ENCODE measurements around the gene HPCA.

Gene HPCA

GRCh38 chr1:32871364-32872191, 14.7 kb upstream of the HPCA start:
- DNase-seq (ENCODE audit: low read depth in 1 of 2, low spot score in 1 of 2): no peak

DNA sequence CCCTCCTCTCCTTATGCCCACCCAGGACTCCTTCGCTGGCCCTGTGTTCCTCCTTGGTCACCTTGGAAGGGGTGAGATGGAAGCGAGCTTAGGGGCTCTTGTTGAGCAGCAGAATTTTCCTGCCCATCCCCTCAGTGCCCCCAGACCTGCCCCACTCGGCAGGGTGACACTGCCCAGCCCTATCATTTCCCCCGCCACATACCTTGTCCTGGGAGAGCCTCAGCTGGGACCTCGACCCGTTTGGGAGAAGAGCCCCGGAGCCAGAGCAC, 14.2 kb upstream of the HPCA start:
- DNase-seq (ENCODE audit: low read depth in 1 of 2, low spot score in 1 of 2): no peak

- DNase-seq (ENCODE audit: low read depth in 1 of 2, low spot score in 1 of 2): no peak
These were observed 12.8 kb upstream of the HPCA start for GRCh38 chr1:32873484-32873883.

DNA sequence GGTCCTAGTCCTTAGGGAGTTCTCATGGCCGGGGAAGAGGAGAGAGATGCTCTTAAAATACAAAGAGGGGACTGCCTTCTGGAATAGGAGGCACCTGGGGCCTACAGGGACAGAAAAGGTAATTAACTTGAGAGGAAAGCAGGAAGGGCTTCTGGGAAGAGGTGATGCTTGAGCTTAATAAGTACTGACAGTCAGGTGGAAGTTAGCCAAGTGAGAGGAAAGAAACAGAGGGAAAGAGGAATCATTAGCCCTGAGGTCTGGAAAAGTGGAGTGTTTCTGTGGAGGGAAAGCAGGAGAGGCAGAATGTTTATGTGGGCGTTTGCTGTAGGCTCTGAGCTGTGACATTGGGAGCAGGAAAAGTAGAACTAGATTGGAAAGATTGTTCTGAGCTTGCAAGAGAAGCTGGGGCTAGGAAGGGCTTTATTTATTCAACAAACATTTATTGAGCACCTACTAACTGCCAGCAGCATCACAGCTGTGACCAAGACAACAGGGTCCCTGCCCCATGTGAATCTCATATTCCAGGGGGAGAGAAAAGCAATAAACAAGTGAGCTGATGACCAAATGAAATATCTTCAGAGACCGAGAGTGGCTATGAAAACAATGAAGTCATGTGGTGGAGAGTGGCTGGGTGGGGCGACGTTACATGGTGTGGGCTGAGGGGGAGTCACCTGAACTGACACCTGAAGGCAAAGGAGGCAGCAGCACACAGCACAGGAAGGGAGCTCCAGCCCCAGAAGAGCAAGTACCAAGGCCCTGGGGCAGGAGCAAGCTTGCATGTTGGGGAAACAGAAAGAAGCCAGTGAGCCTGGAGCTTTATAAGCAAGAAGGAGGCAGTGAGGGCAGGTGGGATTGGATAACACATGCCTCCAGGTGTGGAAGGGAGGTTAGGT, 11.2 kb upstream of the HPCA start:
- DNase-seq (ENCODE audit: low read depth in 1 of 2, low spot score in 1 of 2): no peak

GRCh38 chr1:32876341-32877210, 9.7 kb upstream of the HPCA start:
- peak in 1 of 2 donors; percentile 35 for DNase-seq (ENCODE audit: low read depth in 1 of 2, low spot score in 1 of 2)

- no peak for DNase-seq (ENCODE audit: low read depth in 1 of 2, low spot score in 1 of 2)
These were observed 8.8 kb upstream of the HPCA start for GRCh38 chr1:32877211-32878110.

GRCh38 chr1:32878183-32878582, 8.1 kb upstream of the HPCA start:
- no peak for DNase-seq (ENCODE audit: low read depth in 1 of 2, low spot score in 1 of 2)

DNA sequence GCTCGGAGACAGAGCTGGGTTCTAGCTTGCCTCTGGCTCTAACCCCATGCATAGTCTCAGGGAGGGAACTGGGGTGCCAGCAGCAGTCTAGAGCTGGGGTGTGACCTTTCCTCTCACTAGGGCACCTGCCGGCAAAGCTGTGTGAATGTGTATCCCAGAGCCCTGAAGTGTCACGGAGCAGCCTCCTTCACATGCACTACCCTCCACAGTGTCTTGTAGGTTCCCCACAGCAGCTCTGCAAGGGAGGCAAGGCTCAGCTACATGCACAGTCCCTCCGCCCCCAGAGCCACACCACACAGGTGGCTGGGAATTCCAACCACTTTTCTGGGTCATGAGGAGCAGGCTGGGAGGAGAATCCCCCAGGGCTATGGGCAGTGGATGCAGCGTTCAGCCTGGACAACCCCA, 7.7 kb upstream of the HPCA start:
- DNase-seq (ENCODE audit: low read depth in 1 of 2, low spot score in 1 of 2): no peak

GRCh38 chr1:32881291-32881690, 5.0 kb upstream of the HPCA start:
- no peak for DNase-seq (ENCODE audit: low read depth in 1 of 2, low spot score in 1 of 2)

- no peak for DNase-seq (ENCODE audit: low read depth in 1 of 2, low spot score in 1 of 2)
These were observed 4.1 kb upstream of the HPCA start for GRCh38 chr1:32881871-32882850.

DNA sequence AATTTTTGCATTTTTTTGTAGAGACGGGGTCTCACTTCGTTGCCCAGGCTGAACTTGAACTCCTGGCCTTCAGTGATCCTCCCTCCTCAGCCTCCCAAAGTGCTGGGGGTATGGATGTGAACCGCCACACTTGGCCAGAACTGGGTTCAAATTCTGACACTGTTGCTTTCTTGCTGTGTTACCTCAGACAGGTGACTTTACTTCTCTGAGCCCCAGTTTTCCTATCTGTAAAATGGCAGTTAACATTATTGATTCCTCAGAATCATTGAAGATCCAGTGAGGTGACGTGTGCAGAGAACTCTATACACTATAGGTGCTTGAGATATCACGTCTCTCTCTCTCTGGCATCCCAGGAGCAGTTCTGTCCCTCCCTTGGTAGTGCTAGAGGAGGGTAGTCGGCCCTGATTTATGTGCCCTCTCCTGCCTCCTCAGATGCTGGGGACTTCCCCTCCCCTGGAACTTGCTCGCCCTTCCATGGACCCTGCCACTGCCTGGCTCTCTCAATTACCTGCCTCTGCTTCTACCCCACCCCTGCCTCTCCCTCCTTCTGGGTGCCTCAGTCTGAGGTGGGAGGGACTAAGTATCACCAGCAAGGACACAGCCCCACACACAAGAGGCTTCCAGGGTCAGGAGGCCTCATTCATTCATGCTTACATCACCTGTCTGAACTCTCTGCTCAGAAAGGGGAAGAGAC, 2.8 kb upstream of the HPCA start:
- no peak for DNase-seq (ENCODE audit: low read depth in 1 of 2, low spot score in 1 of 2)

DNA sequence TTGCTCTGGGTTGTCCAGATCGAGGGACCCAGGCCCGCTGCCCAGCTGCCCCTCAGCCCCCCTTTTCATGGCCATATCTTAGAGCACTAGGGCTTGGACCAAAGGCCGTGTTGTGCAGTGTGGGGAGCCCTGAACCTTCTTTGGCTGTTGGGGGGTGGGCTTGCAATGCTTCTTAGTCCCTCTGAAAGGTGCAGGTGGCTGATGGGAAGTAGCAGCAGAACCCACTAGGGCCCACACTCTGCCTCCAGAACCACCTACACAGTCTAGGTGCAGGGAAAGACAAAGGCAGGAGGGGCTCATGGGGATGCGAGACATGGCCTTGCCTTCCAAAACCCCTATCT, 2.3 kb upstream of the HPCA start:
- DNase-seq (ENCODE audit: low read depth in 1 of 2, low spot score in 1 of 2): no peak

DNA sequence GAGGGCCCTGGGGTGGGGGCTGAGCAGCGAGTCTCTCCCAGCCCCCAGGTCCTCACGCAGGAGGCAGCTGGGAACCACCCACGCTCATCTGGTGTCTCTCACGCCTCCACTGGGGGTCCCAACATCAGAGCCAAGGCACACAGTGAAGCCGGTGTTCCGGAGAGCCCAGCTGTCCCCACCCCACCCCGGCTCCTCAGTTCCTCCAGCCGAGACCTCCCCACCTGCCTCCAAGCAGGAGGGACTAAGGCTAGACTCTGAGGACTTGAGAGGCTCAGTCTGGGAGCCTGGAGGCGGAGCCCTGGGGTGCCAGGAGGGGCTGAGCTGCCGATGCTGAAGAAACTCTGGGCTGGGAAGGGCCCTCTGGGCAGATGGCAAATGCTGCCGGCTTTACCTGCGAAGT, 1.6 kb upstream of the HPCA start:
- no peak for DNase-seq (ENCODE audit: low read depth in 1 of 2, low spot score in 1 of 2)

DNA sequence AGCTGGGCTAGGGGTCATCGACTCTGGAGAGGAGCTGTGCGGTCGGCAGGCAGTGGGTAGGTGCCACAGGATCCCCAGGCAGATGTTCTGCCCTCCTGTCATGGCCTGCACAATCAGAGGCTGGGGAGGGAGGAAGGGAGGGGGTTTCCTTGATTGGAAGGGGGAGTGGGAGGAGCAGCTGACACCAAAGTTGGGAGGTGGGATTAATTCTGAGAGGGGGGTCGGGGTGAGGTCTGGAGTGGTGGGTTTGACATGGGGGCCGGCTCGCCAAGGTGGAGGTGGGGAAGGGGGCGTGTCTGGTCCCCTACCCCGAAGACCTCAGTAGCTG, 651 bp upstream of the HPCA start:
- no peak for DNase-seq (ENCODE audit: low read depth in 1 of 2, low spot score in 1 of 2)

DNA sequence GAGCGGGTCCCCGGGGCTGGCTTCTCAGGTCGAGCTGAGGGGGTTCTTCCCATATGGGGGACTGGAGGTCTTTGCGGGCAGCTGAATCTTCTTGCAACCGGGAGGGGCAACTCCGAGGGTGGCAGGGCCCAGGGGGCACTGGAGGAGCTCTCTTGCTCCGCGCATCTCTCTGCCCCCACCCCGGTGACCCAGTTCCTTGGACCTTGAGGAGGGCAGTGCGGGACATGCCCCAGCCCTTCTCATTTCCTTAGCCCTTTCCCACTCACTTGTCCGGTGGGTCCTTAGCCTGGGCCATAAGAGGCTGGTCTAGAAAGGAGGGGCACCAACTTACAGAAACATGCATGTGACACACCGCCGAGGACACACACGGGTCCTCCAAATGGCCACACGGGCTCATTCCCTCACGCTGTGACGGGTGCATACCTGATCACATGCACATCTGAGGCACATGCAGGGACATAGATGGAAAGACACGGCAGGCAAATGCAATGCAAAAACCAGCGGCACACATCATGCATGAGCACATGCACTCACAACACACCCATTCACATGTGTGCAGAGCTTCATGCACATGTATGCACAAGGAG, 630 bp downstream of the HPCA start:
- no peak for DNase-seq (ENCODE audit: low read depth in 1 of 2, low spot score in 1 of 2)

- DNase-seq (ENCODE audit: low read depth in 1 of 2, low spot score in 1 of 2): no peak
These were observed 1.3 kb downstream of the HPCA start for GRCh38 chr1:32887623-32888022.

DNA sequence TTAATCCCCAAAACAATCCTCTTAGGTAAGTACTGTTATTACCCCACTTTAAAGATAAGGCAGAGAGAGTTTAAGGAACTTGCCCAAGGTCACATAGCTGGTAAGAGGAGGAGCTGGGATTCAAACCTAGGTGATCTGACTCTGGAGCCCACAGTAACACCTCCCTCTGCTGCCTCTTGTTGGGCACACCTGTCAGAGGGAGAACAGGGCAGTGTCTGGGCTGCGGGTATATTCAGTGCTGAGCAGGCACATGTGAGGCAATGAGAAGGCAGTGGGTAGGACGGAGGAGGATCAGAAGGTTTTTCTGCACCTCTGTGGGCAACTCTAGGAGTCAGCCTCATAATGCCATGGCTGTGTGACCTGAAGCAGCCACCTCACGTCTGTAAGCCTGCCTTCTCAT, 1.8 kb downstream of the HPCA start:
- no peak for DNase-seq (ENCODE audit: low read depth in 1 of 2, low spot score in 1 of 2)

DNA sequence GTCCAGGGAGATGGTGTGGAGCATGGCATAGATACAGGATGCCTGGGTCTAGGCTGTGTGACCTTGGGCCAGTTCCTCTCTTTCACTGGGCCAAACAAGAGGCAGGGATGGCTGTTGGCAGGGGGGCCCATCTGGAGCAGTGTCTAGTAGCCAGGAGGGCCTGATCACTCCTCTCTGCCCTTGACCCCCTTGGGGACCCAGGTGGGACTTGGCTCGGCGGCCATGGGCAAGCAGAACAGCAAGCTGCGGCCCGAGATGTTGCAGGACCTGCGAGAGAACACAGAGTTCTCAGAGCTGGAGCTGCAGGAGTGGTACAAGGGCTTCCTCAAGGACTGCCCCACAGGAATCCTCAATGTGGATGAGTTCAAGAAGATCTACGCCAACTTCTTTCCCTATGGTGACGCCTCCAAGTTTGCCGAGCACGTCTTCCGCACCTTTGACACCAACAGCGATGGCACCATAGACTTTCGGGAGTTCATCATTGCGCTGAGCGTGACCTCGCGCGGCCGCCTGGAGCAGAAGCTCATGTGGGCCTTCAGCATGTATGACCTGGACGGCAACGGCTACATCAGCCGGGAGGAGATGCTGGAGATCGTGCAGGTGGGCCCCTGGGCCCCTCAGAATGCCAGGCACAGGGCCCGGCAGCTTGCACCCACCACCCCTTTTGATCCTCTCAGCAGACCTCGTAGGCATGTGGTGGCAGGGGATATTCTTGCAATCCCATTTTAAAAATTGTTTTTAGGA, 2.6 kb downstream of the HPCA start:
- no peak for DNase-seq (ENCODE audit: low read depth in 1 of 2, low spot score in 1 of 2)

All from activated CD4-positive, alpha-beta T cell treated with anti-CD3 and anti-CD28 coated beads, Interleukin-2, amount 50 U/mL, for 24 hours (primary cell).